Measurements from ENCODE around the gene ACTR3.
A peak's percentile ranks its signal among the peaks of the same experiment; 100 is the strongest.
"Not testable (repeated sequence)": the region's sequence is repeated elsewhere in the genome, so short reads cannot be mapped to it uniquely, and the experiment has no call there.

The ACTR3 gene

DNA sequence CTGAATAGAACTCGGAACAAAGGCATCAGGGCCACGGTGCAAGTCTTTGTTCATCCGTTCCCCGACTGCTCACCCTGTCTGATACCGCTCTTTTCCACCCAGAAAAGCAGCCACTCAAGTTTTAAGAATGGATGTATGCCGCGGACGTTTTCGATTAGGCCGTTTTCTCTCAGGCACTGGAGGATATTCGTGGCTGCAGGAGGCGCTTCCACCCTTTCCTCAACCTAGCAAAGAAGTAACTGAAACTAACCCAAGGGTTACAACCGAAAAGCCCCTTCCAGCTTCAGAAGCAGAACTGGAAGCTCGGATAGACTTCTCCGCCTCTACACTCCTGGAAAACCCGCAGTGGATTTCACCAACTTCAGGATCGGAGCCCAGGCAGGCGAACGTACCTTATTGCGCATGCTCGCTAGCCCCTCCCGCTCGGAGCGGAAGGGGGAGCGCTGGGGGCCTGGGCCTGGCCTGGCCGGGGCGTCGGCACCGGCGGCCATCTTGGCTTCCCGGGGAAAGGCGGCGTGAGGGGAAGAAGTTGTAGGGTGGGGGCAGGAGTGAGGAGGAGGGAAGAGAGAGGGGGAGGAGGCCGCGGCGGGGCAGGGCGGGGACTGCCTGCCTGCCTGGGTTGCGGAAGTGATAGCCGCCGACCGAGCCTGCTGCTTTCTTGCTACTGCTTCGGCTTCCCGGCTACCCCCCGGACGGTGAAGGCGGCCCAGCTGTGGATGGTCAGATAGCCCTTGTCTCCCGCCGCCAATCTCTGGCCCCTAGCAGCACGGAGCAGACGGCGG lies at the start of gene ACTR3:
TSS of gene ACTR3 (plus strand) at position 619 of the 782 bp plus-strand sequence. CDS start 191 bp downstream, outside the sequence.
- peak; percentile 96 for DNase-seq

DNA sequence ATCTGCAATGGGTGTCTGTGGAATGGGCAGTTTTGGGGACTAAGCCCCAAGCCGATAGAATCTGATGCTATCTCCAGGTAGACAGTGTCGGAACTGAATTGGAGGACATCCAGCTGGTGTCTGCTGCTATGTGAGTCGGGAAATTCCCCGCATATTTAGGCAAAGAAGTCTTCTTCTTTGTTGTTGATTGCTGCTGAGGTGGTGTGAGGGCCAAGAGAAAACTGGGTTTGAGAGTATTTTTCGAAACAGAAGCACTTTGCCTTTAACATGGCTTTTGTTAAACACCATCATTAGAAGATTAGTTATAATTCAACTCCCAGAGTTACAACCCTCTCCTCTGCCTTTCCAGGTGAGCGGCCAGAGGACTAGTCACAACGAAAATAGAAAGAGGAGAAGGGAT lies 49.4 kb upstream of the ACTR3 start:
- no peak for DNase-seq

DNA sequence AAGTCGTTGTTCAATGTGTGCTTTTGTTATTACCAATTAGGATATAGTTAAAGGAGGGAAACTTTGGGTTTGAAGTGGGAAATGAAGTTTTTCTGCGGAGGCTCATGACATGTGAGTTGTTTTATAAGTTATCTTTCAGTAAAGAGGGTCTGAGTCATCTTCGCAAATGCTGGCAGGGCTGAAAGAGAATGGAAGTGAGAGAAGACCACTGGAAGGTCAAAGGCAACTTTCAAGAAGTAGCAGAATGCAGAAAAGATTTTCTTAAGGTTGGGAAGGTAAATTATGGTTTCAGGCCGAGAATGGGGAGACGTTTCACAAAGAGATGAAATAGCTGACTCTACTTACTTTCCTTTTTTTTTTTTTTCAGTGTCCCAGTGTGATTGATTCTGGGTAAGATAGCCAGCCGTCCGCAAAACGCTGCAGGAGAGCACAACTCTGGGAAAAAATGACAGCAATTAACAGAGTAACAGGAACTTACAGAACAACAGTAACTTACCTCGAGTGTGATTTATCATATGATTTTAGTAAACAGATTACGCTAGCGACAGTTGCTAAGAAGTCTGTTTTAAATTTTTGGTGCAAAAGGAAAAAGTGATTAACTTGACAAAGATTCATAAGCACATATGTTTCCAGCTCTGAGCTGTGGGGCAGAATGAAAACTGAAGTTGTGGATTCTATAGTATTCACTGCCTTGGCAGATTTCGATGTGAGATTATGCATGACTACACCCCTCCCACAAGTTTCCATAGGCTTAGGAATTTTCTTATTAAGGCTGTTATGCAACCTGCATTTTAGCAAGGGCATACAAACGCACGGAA lies 46.8 kb upstream of the ACTR3 start:
- no peak for DNase-seq

DNA sequence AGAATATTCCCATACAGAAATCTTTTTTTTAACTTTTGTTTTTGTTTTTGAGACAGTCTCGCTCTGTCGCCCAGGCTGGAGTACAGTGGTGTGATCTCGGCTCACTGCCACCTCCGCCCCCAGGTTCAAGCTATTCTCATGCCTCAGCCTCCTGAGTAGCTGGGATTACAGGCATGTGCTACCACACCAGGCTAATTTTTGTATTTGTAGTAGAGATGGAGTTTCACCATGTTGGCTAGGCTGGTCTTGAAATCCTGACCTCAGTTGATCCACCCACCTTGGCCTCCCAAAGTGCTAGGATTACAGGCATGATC lies 46.2 kb upstream of the ACTR3 start:
- not testable (repeated sequence) for DNase-seq

DNA sequence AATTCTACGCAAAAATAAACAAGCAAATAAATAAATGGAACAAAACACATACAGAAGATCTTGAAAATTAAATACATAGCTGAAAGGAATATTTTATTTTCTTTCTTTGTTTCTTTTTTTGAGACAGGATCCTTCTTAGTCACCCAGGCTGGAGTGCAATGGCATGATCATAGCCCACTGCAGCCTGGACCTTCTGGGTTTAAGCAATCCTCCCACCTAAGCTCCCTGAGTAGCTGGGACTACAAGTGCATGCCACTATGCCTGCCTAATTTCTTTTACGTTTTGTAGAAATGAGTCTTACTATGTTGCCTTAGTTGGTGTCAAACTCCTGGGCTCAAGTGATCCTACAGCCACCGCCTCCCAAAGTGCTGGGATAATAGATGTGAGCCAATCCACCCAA lies 44.6 kb upstream of the ACTR3 start:
- DNase-seq, result no peak

DNA sequence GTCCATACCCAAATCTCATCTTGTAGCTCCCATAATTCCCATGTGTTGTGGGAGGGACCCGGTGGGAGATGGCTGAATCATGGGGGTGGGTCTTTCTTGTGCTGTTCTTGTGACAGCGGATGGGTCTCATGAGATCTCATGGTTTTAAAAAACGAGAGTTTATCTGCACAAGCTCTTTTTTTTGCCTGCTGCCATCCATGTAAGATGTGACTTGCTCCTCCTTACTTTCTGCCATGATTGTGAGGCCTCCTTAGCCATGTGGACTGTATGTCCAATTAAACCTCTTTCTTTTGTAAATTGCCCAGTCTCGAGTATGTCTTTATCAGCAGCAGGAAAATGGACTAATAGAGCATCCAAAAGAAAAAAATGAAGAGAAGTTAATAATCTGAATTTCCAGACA lies 44.1 kb upstream of the ACTR3 start:
- DNase-seq, result not testable (repeated sequence)

DNA sequence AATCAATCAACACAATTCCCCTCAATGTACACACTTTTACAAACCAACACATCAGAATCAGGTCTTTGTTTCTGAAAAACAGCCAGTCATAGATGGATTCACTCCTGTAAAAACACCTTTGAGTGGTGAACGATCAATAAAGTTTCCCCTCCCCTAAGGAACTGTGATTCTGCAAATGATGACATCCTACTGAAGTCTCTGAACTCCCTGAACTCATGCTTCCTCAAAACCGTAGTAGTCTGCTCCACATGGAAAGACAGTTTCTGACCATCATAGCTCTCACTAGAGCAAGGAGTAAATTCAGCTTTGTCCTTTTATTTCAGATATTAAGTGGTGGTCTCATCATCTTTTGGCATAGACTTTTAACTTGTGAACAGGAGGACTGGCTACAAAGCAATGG lies 43.5 kb upstream of the ACTR3 start:
- no peak for DNase-seq

DNA sequence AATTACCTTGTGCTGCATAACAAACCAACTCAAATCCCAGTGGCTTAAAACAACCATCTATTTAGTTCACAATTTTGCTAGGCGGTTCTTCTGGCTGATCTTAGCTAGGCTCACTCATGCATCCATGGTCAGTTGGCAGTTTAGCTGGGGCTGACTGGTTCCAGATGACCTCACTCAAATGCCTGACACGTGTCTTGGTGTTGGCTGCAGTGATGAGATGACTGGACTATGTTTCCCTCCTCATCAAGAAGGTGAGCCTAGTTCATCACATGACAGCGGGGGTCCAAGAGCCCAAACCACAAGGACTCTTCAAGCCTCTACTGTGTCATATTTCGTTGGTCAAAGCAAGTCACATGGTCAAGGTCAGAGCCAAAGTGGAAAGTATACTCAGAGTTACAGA lies 42.7 kb upstream of the ACTR3 start:
- DNase-seq, result no peak

DNA sequence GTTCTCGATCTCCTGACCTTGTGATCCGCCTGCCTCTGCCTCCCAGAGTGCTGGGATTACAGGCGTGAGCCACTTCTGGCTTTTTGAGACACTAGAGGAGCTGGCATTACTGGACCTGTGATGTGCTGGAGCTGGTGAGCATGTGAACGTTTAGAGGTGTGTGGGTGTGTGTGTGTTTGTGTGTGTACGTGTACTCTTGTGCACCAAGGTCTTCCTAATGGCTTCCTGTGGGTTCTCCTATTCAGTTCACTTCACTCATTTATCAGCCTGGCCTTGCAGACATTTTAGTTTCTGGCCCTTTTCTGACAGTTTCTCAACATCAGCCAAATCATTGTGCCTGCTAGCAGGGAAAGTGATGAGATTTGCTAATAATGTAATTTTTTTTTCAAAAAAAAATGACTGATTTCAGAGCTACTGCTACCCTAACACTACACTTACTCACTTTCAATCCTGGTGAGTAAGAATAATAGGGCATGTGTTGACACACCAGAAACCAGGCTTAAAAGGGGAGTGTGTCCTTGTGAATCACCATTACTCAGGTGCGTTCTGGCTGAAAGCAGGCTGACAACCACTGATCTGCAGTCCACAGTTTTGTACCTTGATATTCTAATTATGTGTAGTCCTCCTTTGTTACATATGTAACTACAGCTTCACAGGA lies 41.0 kb upstream of the ACTR3 start:
- peak; percentile 39 for DNase-seq

DNA sequence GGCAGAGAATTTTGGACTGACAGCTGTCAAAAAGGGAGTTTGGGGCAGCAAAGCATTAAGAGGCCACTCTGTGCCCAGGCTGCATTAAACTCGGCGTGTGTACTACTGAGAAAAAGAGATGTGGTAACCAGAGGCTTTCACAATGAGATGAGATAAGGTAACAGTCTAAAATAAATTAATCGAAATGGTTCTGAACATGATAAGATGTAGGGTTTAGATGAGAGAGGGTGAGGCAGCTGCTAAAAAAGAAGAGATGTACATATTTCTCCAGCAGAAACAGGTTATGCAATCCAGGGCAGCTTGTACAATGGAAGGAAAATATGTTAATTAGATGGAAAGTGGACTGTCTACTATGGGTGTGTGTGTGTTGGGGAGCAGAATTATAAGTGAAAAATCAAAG lies 39.2 kb upstream of the ACTR3 start:
- no peak for DNase-seq

DNA sequence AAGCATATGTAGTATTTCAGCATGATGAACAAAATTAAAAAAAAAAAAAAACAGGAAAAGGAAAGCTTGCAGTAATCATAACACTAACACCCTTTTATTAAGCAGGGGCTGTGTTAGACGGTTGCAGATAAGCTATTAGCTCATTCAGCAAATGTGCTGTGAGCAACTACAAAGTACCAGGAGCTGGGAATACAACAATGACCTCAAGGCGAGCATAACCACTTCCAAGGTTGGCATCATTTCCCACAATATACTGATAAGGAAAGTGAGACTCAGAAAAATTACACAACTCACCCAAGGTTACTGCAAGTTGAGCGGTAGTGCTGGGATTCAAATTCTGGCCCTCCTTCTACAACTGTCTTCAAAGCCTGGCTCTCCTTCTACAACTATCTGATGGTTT lies 38.2 kb upstream of the ACTR3 start:
- DNase-seq, result no peak

DNA sequence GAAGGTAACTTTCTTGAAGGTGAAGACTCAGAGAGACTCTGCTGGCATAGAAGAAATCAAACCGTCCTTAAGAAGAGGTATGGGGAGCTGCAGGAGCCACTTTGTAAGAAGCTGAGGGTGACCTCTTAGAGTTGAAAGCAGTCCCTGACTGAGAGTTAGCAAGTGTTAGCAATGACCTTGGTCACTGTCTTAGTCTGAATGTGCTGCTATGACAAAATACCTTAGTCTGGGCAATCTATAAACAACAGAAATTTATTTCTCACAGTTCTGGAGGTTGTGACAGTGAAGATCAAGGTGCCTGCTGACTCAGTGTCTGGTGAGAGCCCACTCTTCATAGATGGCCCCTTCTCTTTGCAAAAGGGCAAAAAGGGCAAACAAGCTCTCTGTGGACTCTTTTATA lies 35.7 kb upstream of the ACTR3 start:
- DNase-seq, result no peak

DNA sequence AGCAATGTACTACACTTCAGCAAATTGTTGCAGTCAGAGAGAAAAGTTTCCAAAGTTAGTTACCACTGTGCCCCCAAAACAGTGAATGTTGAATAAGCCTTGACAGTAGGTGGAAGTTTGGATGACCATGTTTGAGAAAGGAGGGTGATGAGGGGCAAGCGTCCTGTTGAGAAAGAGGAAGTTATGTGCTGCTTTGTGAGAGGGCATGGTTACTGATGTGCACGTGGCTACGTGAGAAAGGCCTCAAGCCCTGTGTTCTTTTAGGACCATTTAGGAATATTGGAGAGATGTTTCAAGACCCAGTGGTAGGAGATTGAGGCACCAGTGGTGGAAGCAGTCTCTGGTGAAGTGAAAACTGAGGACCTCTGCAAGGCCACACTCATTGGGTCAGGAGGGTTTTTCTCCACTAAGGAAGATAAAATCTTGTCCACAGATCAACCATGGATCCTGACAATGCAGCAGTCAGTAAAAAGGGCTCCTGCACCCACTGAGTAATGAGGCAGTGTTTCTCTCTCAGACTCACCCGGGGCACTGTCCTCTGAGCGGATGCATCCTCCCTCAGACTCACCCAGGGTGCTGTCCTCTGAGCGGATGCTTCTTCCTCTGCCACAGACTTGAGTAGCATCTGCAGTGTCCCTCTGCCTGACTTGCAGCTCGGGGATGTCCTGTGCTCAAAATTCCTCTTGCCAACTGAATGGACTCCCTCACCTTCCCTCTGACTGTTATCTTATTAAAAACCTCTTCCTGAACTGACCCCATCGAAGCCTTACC lies 34.7 kb upstream of the ACTR3 start:
- no peak for DNase-seq

DNA sequence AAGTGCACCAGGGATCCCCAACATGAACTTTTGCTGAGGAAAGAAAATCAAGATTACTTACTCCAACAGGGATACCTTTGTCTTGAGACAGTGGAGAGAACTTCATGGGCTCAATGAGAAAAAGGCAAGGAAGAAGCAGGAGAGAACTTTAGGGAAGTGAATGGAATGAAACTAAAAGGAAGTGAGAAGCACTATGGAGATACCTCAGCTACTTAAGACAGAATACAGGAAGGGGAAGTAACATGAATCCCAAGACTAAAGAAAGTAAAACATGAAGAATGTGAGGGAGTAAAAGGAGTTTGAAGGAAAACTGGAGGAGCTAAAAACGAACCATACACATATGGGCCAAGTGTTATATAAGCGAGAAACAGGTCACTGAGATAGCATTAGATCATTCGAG lies 32.4 kb upstream of the ACTR3 start:
- no peak for DNase-seq

DNA sequence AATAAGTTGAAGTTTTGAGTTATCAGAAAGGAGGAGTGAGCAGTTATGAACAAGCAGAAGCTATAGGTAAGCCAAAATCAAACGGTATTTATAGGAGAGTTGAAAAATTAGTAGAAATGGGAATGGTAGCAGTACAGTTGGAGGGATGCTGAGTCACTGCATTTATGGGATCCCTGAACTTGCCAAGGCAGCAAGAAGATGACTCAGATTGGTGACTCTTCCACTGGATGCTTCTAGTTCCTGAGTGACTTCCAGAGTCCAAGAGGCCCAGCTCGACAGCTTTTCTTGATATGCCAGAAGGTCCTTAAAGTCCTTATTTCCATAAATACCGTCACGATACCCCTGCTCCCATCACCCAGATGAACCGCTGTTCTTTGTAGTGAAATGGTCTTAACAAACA lies 31.1 kb upstream of the ACTR3 start:
- no peak for DNase-seq

DNA sequence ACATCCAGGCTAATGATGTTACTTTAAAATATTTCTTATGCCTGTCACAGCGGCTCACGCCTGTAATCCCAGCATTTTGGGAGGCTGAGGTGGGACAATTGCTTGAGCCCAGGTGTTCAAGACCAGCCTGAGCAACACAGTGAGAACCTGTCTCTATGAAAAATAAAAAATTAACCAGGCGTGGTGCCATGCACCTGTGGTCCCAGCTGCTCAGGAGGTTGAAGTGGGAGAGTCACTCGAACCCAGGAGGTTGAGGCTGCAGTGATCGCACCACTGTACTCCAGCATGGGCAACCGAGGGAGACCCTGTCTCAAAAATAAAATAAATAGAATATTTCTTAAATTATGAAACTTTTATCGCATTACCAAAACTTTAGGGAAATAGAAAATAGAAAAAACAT lies 28.1 kb upstream of the ACTR3 start:
- no peak for DNase-seq

DNA sequence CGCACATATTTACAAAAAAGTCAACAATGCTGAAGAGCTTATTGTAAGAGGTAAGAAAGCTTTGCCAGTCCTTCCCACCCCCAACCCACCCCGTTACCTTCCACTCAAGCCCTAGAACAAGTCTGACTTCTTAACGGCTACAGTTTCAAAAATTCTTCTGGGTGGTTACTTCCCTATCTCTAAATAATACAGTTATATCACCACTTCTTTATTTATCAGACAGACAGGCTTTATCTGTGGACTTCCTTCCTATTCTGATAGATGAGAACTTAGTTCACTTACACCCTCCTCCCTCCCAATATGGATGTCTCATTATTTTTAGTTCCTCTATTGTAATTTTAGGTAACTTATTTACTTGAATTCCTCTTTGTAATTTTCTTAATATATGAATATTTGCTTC lies 26.7 kb upstream of the ACTR3 start:
- no peak for DNase-seq

DNA sequence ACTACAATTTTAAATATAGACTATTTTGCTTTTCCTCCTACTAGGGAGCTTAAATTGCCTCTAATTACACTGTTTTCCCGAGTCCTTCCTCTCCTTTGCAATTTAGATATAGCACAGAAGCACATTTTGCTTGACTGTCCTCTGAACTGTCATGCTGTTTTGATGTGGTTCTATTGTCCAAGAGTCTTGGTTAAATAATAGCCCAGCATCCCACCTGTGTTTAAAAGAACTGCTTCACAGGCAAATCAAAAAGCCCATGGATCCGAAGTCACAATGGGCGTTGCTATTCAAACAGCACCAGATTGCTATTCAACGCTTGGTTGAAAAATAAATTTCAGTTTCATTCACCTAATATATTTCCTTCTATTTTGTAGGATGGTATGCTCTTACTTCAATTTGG lies 22.3 kb upstream of the ACTR3 start:
- peak; percentile 94 for DNase-seq

DNA sequence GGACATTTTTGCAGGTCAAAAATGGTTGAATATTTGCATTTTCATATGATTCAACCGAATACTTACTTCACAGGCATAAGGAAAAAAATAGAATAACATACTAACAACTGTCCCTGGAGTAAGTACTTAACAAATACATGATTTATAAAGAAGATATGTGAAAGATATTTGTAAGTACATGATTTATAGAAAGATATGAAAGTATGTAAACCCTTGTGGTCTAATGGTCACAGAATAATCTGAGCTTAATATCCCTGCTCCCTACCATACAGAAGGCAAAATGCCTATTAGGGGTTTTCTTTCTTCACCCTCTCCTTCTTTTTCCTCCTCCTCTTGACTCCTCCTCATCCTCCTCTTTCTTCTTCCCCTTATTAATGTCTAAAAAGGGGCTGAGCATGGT lies 20.6 kb upstream of the ACTR3 start:
- DNase-seq, result no peak

DNA sequence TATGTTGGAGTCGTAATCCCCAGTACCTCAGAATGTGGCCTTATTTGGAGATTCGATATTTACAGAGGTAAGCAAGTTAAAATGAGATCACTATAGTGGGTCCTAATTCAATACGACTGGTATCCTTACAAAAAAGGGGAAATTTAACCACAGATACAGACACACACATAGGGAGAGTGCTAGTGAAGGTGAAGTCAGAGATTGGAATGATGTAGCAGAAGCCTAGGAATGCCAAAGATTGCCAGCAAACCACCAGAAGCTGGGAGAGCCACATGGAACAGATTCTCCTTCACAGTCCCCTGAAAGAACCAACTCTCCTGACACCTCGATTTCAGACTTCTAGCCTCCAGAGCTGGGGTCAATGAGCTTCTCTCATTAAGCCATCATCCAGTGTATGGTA lies 17.7 kb upstream of the ACTR3 start:
- no peak for DNase-seq

DNA sequence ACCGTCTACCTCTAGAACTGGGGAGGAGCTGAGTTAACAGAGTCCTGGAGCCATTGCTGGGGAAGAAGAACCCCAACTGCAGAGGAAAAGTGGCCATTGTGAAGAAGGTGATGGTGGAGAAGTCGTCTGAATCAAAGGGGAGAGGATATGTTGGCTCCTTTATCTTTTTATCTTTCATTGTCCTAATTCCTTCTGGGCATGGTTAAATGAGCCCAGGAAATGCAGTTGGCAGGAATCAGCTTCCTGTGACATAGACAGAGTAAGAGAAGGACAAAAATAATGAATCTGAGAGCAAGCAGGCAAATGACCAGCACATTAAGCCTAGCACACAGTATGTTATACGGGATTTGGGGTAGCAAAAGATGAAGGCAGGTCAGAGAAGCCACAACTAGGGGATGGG lies 16.0 kb upstream of the ACTR3 start:
- DNase-seq, result no peak

DNA sequence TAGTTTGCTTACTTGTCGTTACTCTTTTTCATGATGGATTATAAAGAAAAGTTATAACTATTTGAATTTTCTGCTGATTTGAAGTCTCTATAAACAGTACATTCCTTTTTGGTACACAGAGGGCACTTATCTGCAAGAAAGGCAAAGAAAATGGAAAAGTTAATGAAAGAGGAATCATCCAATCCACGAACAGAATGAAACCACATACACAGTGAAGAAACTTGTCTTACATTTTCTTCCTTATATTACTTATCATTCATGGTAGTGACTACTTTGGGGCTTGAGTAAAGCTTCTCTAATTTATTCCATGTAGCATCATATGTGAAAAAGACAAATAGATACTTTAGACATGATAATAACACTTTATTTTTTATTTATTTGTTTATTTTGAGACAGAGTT lies 14.8 kb upstream of the ACTR3 start:
- no peak for DNase-seq
